Activated CD8-positive, alpha-beta T cell treated with anti-CD3 and anti-CD28 coated beads for 36 hours (primary cell): ENCODE measurements around the gene PTGES3. TPM values are rescaled to one million over a fixed set of nuclear protein-coding genes. Genes with fewer than 3 reads are reported as not detected.
A peak's percentile ranks its signal among the peaks of the same experiment; 100 is the strongest.

Source experiments
- ATAC-seq: fragments of 200-7000 bp; cut with Tn5 transposase; one replicate; pipeline ENCODE4 v1.10.0; 2021; ENCODE audit warnings: mild to moderate bottlenecking, moderate library complexity
- CTCF ChIA-PET: fragments of 350-600 bp; sonication (Branson Sonifier 250); formaldehyde crosslinking; loops from one replicate; lab custom pipeline; 2021; ENCODE audit warnings: antibody characterized with exemption; lab: Charles Lee
- POLR2A ChIA-PET: fragments of 350-600 bp; sonication (Branson Sonifier 250); formaldehyde crosslinking; loops from one replicate; lab custom pipeline; 2021; ENCODE audit warnings: antibody characterized with exemption; lab: Charles Lee
- DNase-seq: peaks from one replicate; pipeline ENCODE4 v3.0.0-alpha.2; 2020
- H3K27ac Mint-ChIP-seq: one replicate; pipeline ENCODE4 v1.8.0; 2021; ENCODE audit warnings: mild to moderate bottlenecking, mixed read lengths
- H3K27me3 Mint-ChIP-seq: one replicate; pipeline ENCODE4 v1.8.0; 2021; ENCODE audit warnings: mixed read lengths
- H3K36me3 Mint-ChIP-seq: one replicate; pipeline ENCODE4 v1.8.0; 2021; ENCODE audit warnings: low read depth, mixed read lengths
- H3K4me1 Mint-ChIP-seq: one replicate; pipeline ENCODE4 v1.8.0; 2021; ENCODE audit warnings: low read depth, mixed read lengths
- H3K4me3 Mint-ChIP-seq: one replicate; pipeline ENCODE4 v1.8.0; 2021; ENCODE audit warnings: mild to moderate bottlenecking, moderate library complexity, mixed read lengths
- H3K9me3 Mint-ChIP-seq: one replicate; pipeline ENCODE4 v1.8.0; 2021; ENCODE audit warnings: mixed read lengths
- intact Hi-C: fragments of 100-400 bp; cut with micrococcal nuclease; formaldehyde crosslinking; loops from one replicate; pipeline ENCODE4 v1.10.0; 2022
- total RNA-seq, 2 experiments: library from RNA; stranded (reverse); gene quantifications; one replicate each; pipeline ENCODE4 v1.2.3, GENCODE V29; 2021
- TF ChIP-seq, protein P1 (sequence below): fragments of 200-600 bp; IDR thresholded peaks from one replicate; pipeline ENCODE4 v1.8.0; 2022; ENCODE audit warnings: antibody characterized with exemption, mild to moderate bottlenecking

Gene PTGES3
- total RNA-seq, 2 experiments from 2014 or later: 381 to 406 TPM

- Mint-ChIP-seq H3K27me3 (no peaks in the 10 kb centered on the region), H3K4me3 (no peak overlapping the region), H3K9me3 (no peaks in the 10 kb centered on the region), H3K27ac (peak overlapping the region; percentile 7), H3K36me3 (peaks cover 74% of the 10 kb centered on the region), H3K4me1 (peaks cover 56% of the 10 kb centered on the region)
- intact Hi-C loops: no loop called here
- no peak for ATAC-seq
- ChIA-PET POLR2A (interaction anchor here (1.9 to 11.1 kb wide), 2 partner anchors 10 to 15 kb away, joined by 6 to 74 read pairs; partner anchors contain the start of gene PTGES3), CTCF (interaction anchor here (1.5 kb wide), 1 partner anchor 13 kb away, joined by 3 read pairs; no protein-coding TSS in a partner anchor)
- TF ChIP-seq, protein P1, sequence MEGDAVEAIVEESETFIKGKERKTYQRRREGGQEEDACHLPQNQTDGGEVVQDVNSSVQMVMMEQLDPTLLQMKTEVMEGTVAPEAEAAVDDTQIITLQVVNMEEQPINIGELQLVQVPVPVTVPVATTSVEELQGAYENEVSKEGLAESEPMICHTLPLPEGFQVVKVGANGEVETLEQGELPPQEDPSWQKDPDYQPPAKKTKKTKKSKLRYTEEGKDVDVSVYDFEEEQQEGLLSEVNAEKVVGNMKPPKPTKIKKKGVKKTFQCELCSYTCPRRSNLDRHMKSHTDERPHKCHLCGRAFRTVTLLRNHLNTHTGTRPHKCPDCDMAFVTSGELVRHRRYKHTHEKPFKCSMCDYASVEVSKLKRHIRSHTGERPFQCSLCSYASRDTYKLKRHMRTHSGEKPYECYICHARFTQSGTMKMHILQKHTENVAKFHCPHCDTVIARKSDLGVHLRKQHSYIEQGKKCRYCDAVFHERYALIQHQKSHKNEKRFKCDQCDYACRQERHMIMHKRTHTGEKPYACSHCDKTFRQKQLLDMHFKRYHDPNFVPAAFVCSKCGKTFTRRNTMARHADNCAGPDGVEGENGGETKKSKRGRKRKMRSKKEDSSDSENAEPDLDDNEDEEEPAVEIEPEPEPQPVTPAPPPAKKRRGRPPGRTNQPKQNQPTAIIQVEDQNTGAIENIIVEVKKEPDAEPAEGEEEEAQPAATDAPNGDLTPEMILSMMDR: no peak
- no peak for DNase-seq
These were observed 16.5 kb downstream of the PTGES3 start for GRCh38 chr12:56671608-56672007.

- intact Hi-C loops: no loop called here
- TF ChIP-seq, protein P1: no peak
- CTCF ChIA-PET: interaction anchor here (1.1 to 1.5 kb wide), 2 partner anchors 8 to 14 kb away, joined by 3 to 5 read pairs; no protein-coding TSS in a partner anchor
- H3K9me3 Mint-ChIP-seq: no peaks in the 10 kb centered on the region
- POLR2A ChIA-PET: interaction anchor here (0.8 to 11.1 kb wide), 4 partner anchors 9 to 28 kb away, joined by 3 to 74 read pairs (median 5); partner anchors contain the start of gene PTGES3
- no peak overlapping the region for H3K4me3 Mint-ChIP-seq
- no peaks in the 10 kb centered on the region for H3K27me3 Mint-ChIP-seq
- no peak for DNase-seq
- H3K36me3 Mint-ChIP-seq: peaks cover 74% of the 10 kb centered on the region
- ATAC-seq: no peak
- H3K4me1 Mint-ChIP-seq: peaks cover 54% of the 10 kb centered on the region
- peak overlapping the region; percentile 49 for H3K27ac Mint-ChIP-seq
These were observed 17.2 kb downstream of the PTGES3 start for GRCh38 chr12:56670836-56671235.

DNA sequence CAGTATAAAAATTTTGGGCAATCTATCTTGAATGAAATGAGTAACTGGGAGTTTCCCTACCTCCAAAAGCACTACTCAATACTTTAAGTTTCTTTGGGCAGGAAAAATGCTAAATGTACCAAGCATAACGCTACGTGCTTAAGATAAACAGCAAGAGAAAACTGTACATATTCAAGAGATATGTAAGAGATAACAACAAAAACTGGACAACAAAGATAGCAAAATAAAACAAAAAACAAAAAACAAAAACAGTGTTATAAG lies 20.0 kb downstream of the PTGES3 start:
- peak overlapping the region; percentile 60 for H3K27ac Mint-ChIP-seq
- H3K36me3 Mint-ChIP-seq: peaks cover 78% of the 10 kb centered on the region
- DNase-seq: no peak
- peaks cover 39% of the 10 kb centered on the region for H3K4me1 Mint-ChIP-seq
- ChIA-PET CTCF (interaction anchor here (0.7 to 1.7 kb wide), 2 partner anchors 16 to 58 kb away, joined by 4 read pairs; no protein-coding TSS in a partner anchor), POLR2A (interaction anchor here (1.0 to 2.2 kb wide), 3 partner anchors 10 to 39 kb away, joined by 5 to 7 read pairs (median 7); partner anchors contain the start of gene BAZ2A)
- ATAC-seq: no peak
- H3K9me3 Mint-ChIP-seq: no peaks in the 10 kb centered on the region
- no peaks in the 10 kb centered on the region for H3K27me3 Mint-ChIP-seq
- TF ChIP-seq, protein P1: no peak
- no peak overlapping the region for H3K4me3 Mint-ChIP-seq
- intact Hi-C loops: no loop called here

DNA sequence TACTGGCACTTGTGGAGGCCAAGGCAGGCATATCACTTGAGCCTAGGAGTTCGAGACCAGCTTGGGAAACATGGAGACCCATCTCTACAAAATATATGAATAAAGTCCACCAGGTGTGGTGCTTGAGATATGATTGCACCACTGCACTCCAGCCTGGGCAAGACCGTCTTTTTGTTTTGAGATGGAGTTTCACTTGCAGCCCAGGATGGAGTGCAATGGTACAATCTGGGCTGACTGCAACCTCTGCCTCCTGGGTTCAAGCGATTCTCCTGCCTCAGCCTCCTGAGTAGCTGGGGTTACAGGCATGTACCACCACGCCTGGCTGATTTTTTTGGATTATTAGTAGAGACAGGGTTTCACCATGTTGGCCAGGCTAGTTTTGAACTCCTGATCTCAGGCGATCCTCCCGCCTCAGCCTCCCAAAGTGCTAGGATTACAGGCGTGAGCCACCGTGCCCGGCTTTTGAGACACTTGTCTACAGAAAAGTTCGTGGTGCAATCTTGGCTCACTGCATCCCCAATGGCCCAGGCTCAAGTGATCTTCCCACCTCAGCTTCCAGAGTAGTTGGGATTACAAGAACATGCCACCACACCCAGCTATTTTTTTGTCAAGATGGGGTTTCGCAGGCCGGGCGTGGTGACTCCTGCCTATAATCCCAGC lies 26.0 kb downstream of the PTGES3 start:
- peak overlapping the region; percentile 69 for H3K27ac Mint-ChIP-seq
- no peak overlapping the region for H3K4me3 Mint-ChIP-seq

More for the DNA sequence above, 26.0 kb downstream of the PTGES3 start:
- Mint-ChIP-seq H3K36me3 (peaks cover 30% of the 10 kb centered on the region), H3K9me3 (no peaks in the 10 kb centered on the region), H3K27me3 (no peaks in the 10 kb centered on the region), H3K4me1 (peaks cover 27% of the 10 kb centered on the region)
- no peak for ATAC-seq
- TF ChIP-seq, protein P1: no peak
- POLR2A ChIA-PET: interaction anchor here (0.8 to 3.6 kb wide), 8 partner anchors 9 to 65 kb away, joined by 3 to 20 read pairs (median 4); no protein-coding TSS in a partner anchor
- CTCF ChIA-PET: interaction anchor here (2.2 kb wide), 1 partner anchor 26 kb away, joined by 6 read pairs; no protein-coding TSS in a partner anchor
- no peak for DNase-seq
- intact Hi-C loops: no loop called here
